Natural killer cell (primary cell): ENCODE data around the gene E2F4. TPM values are rescaled to one million over a fixed set of nuclear protein-coding genes. Genes with fewer than 3 reads are reported as not detected.

Experiments used
- ATAC-seq, 3 donors: fragments of 150-1000 bp in 2 of 3; fragments of 200-7000 bp in 1 of 3; cut with Tn5 transposase; 1 replicate in 1 of 3; 2 replicates in 2 of 3; pipeline ENCODE4 v1.10.0; 2021; ENCODE audit warnings: mild to moderate bottlenecking in 2 of 3, moderate library complexity in 2 of 3
- DNase-seq, 2 donors: peaks; one replicate each; pipeline versions ENCODE4 v3.0.0 to v3.0.0-alpha.2; 2013 to 2021; ENCODE audit warnings: mixed read lengths in 1 of 2
- H3K27ac ChIP-seq: one replicate; pipeline ENCODE4 v1.5.1; 2013; ENCODE audit warnings: mild to moderate bottlenecking, low read length
- H3K27me3 ChIP-seq: one replicate; pipeline ENCODE4 v1.6.1; 2013; ENCODE audit warnings: low read length; ENCODE audit not compliant: control insufficient read depth, insufficient read depth
- H3K36me3 ChIP-seq: one replicate; pipeline ENCODE4 v1.6.1; 2013; ENCODE audit warnings: low read length; ENCODE audit not compliant: control insufficient read depth, insufficient read depth
- H3K4me1 ChIP-seq: one replicate; pipeline ENCODE4 v1.6.1; 2013; ENCODE audit warnings: low read length; ENCODE audit not compliant: control insufficient read depth, insufficient read depth
- H3K4me3 ChIP-seq: one replicate; pipeline ENCODE4 v1.5.1; 2013; ENCODE audit warnings: low read length
- H3K9me3 ChIP-seq: one replicate; pipeline ENCODE4 v1.6.1; 2013; ENCODE audit warnings: low read length; ENCODE audit not compliant: control insufficient read depth, insufficient read depth
- H3K27ac Mint-ChIP-seq, 2 donors: one replicate each; pipeline ENCODE4 v1.8.0; 2022; ENCODE audit warnings: mild to moderate bottlenecking in 2 of 2, mixed read lengths in 2 of 2, moderate library complexity in 1 of 2
- H3K27me3 Mint-ChIP-seq, 2 donors: one replicate each; pipeline ENCODE4 v1.8.0; 2022; ENCODE audit warnings: low read depth in 2 of 2, mixed read lengths in 2 of 2
- H3K36me3 Mint-ChIP-seq: one replicate; pipeline ENCODE4 v1.8.0; 2022; ENCODE audit warnings: mixed read lengths
- H3K4me1 Mint-ChIP-seq, 2 donors: one replicate each; pipeline ENCODE4 v1.8.0; 2022; ENCODE audit warnings: mixed read lengths in 2 of 2
- H3K4me3 Mint-ChIP-seq: one replicate; pipeline ENCODE4 v1.8.0; 2022; ENCODE audit warnings: mild to moderate bottlenecking, moderate library complexity, mixed read lengths
- H3K9me3 Mint-ChIP-seq, 2 donors: one replicate each; pipeline ENCODE4 v1.8.0; 2022; ENCODE audit warnings: mixed read lengths in 2 of 2
- WGBS: methylation state at CpG from one replicate; pipeline ENCODE4 v1.1.7; 2013; ENCODE audit warnings: missing lambda C conversion rate; ENCODE audit not compliant: insufficient coverage; 5-methylcytosine and 5-hydroxymethylcytosine counted together
- intact Hi-C: fragments of 100-400 bp; cut with micrococcal nuclease; formaldehyde crosslinking; loops from one replicate; pipeline ENCODE4 v1.14.2; 2022
- total RNA-seq, 4 donors: library from RNA; stranded (reverse); fragments of 120-200 nt in 1 of 4; gene quantifications; one replicate each; pipeline versions ENCODE4 v1.2.3 to v1.2.4, GENCODE V29; 2013 to 2022
- TF ChIP-seq, protein P1 (sequence below): fragments of 200-600 bp; IDR thresholded peaks from one replicate; pipeline ENCODE4 v1.8.0; 2022; ENCODE audit warnings: antibody characterized with exemption

Gene E2F4
- total RNA-seq, 3 donors from 2014 or later (not counting 1 experiment from before 2014, with no cell fraction given) = 57.6 to 91.7 (median 74.5) TPM

DNA sequence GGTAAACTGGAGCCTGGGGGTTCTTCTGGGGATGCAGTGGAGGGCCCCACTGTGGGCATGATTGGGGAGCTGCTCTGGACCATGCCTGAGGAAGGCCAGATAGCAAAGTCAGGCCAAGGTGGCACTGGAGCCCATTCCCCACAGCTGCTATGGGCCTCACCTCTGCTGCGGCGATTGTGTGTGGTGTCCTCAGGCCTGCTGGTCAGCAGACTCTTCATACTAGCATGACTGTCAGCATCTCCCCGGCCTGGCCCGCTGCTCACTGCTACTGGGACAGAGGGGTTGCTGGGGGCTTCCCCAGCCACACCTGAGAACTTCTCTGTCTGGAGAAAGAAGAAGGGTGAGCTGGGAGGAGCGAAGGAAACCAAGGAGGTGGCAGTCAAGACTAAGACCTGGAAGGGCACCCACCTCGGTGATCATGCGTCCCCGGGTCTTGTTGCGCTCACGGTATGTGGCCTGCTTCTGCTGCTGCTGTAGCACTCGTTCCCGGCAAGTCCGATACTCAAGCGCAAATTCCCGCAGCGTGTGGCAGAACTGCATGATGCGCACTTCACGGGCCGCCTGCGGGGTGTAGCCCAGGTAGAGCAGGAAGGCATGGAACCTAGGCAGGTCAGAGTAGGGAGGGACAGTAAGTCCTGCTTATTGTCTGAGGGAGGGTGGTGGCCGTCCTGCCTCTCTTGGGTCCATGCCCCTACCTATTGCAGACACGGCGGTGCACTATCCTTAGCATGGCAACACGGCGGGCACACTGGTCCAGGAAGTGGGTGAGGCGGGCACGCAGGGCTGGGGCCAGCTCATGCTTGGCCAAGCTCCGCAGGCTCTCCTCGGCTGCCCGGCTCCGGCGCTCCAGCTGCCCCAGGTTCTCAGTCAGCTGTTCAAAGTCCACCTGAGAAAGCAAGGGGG, 38.2 kb downstream of the E2F4 start:
- no peak overlapping the region for H3K27ac Mint-ChIP-seq
- H3K27me3 ChIP-seq = no peaks in the 10 kb centered on the region

DNA sequence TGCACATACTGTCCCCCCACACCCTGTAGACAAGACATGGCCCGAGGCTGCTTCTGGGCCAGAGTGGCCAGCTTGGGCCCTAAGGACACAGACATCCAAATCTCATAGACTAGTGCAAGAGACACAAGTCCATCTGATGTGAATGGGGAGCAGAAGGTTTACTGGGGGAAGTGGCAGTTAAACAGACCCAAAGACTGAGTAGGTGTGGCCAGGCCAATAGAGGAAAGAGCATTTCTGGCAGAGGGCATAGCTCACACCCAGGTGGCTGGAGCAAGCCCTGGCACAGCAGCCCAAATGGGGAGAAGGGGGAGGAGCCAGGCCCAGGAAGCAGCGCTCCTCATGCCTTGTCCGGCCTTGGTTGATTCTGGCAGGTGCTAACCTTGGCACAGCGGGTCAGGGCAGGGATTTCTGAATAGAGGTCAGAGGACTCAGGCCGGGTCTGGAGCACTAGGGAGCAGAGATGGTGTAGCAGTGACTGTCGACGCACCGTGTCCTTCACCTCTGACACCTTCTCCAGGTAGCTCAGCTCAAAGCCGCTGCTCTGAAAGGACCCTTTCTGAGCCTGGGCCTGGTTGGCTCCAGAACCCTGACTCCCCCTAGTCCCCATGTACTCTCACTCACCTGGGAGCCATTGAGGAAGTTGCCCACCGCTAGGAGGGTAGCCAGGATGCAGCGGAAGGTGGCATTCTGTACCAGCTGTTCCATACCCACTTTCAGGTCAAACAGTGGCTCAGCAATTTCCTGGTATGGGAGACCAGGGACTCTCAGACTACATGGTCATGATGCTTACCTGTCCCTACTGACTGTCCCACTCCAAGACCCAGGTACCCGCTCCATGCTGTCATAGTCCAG, 39.1 kb downstream of the E2F4 start:
- Mint-ChIP-seq H3K9me3 (no peaks in the 10 kb centered on the region), H3K27me3 (no peaks in the 10 kb centered on the region), H3K36me3 (no peaks in the 10 kb centered on the region), H3K4me3 (no peak overlapping the region), H3K27ac (no peak overlapping the region), H3K4me1 (peaks cover 21 to 23% of the 10 kb centered on the region in 2 donors)
- Histone ChIP-seq H3K27me3 (no peaks in the 10 kb centered on the region), H3K4me1 (peaks cover 22% of the 10 kb centered on the region), H3K36me3 (peaks cover 45% of the 10 kb centered on the region), H3K9me3 (no peaks in the 10 kb centered on the region), H3K4me3 (no peak overlapping the region), H3K27ac (no peak overlapping the region)
- intact Hi-C loops = no loop called here
- TF ChIP-seq, protein P1, sequence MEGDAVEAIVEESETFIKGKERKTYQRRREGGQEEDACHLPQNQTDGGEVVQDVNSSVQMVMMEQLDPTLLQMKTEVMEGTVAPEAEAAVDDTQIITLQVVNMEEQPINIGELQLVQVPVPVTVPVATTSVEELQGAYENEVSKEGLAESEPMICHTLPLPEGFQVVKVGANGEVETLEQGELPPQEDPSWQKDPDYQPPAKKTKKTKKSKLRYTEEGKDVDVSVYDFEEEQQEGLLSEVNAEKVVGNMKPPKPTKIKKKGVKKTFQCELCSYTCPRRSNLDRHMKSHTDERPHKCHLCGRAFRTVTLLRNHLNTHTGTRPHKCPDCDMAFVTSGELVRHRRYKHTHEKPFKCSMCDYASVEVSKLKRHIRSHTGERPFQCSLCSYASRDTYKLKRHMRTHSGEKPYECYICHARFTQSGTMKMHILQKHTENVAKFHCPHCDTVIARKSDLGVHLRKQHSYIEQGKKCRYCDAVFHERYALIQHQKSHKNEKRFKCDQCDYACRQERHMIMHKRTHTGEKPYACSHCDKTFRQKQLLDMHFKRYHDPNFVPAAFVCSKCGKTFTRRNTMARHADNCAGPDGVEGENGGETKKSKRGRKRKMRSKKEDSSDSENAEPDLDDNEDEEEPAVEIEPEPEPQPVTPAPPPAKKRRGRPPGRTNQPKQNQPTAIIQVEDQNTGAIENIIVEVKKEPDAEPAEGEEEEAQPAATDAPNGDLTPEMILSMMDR = no peak
- DNase-seq = no peak
- WGBS = 89% methylated on average over 11 of the region's 12 CpGs
- no peak for ATAC-seq

More for the DNA sequence above, 38.2 kb downstream of the E2F4 start:
- 98% methylated on average over 32 of the region's 32 CpGs for WGBS
- H3K4me1 ChIP-seq = peaks cover 26% of the 10 kb centered on the region
- H3K27ac ChIP-seq = no peak overlapping the region
- no peak overlapping the region for H3K4me3 ChIP-seq
- Mint-ChIP-seq H3K36me3 (no peaks in the 10 kb centered on the region), H3K27me3 (no peaks in the 10 kb centered on the region), H3K9me3 (no peaks in the 10 kb centered on the region), H3K4me1 (peaks cover 28 to 29% of the 10 kb centered on the region in 2 donors), H3K4me3 (no peak overlapping the region)
- H3K9me3 ChIP-seq = no peaks in the 10 kb centered on the region
- peaks cover 43% of the 10 kb centered on the region for H3K36me3 ChIP-seq
- intact Hi-C loops = no loop called here
- TF ChIP-seq, protein P1 = no peak
- DNase-seq (no peak), ATAC-seq (no peak)

DNA sequence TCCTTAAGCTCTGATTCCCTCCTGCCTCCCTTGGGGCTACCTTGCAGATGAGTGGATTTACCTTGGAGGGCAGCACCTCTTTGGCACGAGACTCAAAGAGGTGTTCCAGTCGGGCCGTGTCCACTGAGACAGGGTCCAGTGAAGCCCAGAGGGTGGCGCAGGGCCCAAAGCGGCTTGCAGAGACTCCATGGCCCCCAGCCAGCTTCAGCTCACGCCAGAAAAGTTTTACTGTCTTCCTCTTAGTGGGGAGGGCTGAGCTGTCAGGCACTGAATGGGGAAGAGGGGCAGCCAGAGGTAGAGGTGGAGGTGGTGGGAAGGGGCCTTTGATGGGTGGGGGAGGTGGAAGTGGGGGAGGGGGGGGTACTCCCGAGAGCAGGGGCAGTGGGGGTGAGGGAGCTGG, 41.6 kb downstream of the E2F4 start:
- H3K4me1 ChIP-seq = no peaks in the 10 kb centered on the region
- no peak overlapping the region for H3K4me3 ChIP-seq
- DNase-seq = no peak
- H3K36me3 ChIP-seq = peaks cover 68% of the 10 kb centered on the region
- H3K27ac Mint-ChIP-seq = no peak overlapping the region
- no peak overlapping the region for H3K27ac ChIP-seq
- intact Hi-C loops = no loop called here
- no peaks in the 10 kb centered on the region for H3K36me3 Mint-ChIP-seq
- no peaks in the 10 kb centered on the region for H3K9me3 Mint-ChIP-seq
- no peak for ATAC-seq
- H3K4me3 Mint-ChIP-seq = no peak overlapping the region
- H3K27me3 ChIP-seq = no peaks in the 10 kb centered on the region
- H3K27me3 Mint-ChIP-seq = no peaks in the 10 kb centered on the region
- 97% methylated on average over 6 of the region's 7 CpGs for WGBS
- peaks cover 0 to 12% of the 10 kb centered on the region in 2 donors for H3K4me1 Mint-ChIP-seq
- TF ChIP-seq, protein P1 = no peak
- H3K9me3 ChIP-seq = no peaks in the 10 kb centered on the region
